GM12873 (cell line): ENCODE results near the gene PTRH2.

Source experiments
- TF ChIP-seq, protein P1 (sequence below): IDR thresholded peaks from 2 replicates; pipeline ENCODE4 v1.5.1; 2012; ENCODE audit warnings: low read depth, mild to moderate bottlenecking, moderate library complexity, low read length, control low read depth; ENCODE audit not compliant: insufficient read depth; ENCODE audit errors: missing control alignments

PTRH2 gene

DNA sequence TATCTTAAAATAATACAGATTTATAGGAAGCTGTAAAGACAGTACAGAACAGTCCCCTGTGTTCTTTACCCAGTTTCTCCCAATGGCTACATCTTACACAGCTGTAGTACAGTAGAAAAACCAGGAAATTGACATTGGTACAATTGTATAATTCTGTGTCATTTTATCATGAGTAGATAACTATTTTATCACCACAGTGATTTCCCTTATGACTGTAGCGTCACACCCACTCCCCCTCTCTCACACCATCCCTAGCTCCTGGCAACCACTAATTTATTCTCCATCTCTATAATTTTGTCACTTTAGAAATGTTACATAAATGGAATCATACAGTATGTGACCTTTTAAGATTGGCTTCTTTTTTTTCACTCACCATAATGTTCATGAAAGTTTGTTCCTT lies 56.6 kb downstream of the PTRH2 start:
- TF ChIP-seq, protein P1, sequence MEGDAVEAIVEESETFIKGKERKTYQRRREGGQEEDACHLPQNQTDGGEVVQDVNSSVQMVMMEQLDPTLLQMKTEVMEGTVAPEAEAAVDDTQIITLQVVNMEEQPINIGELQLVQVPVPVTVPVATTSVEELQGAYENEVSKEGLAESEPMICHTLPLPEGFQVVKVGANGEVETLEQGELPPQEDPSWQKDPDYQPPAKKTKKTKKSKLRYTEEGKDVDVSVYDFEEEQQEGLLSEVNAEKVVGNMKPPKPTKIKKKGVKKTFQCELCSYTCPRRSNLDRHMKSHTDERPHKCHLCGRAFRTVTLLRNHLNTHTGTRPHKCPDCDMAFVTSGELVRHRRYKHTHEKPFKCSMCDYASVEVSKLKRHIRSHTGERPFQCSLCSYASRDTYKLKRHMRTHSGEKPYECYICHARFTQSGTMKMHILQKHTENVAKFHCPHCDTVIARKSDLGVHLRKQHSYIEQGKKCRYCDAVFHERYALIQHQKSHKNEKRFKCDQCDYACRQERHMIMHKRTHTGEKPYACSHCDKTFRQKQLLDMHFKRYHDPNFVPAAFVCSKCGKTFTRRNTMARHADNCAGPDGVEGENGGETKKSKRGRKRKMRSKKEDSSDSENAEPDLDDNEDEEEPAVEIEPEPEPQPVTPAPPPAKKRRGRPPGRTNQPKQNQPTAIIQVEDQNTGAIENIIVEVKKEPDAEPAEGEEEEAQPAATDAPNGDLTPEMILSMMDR: no peak

DNA sequence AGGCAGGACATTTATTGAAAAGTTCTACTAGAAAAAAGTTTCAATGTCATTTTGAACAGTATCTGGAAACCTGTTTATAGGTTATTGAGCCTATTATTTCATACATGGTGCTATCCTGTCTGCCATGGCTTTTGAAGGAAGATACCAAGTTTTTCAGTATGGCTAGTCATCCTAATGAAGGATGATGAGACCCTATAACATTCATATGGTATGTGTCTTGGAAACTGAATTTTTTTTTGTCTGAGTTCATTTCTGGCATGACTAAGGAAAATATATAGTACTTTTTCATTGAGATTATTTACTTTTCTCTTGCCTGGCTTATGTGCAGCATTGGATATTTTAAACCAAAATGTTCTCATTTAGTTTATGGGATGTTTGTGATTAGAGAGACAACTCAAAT lies 57.3 kb downstream of the PTRH2 start:
- TF ChIP-seq, protein P1: no peak
